GM23338 (cell line): ENCODE measurements around the gene ANKS1B. TPM values are rescaled to one million over a fixed set of nuclear protein-coding genes. Genes with fewer than 3 reads are reported as not detected.

Experiments used
- ATAC-seq: fragments of 200-7000 bp; cut with Tn5 transposase; 3 replicates; pipeline ENCODE4 v1.9.1; 2020
- DNase-seq: peaks from one replicate; pipeline ENCODE4 v3.0.0-alpha.2; 2015; ENCODE audit warnings: low spot score
- H2AFZ ChIP-seq: fragments of 200-600 bp; sonication (generic); 2 replicates; pipeline ENCODE4 v1.8.0; 2016; ENCODE audit warnings: antibody characterized with exemption, mild to moderate bottlenecking, moderate library complexity
- H3F3A ChIP-seq: fragments of 200-600 bp; sonication (generic); replicated peaks from 2 replicates; pipeline ENCODE4 v1.8.0; 2017; ENCODE audit warnings: antibody characterized with exemption, mixed run types, low read depth
- H3K27ac ChIP-seq: fragments of 200-600 bp; sonication (generic); 2 replicates; pipeline ENCODE4 v1.6.1; 2016; ENCODE audit warnings: low read depth
- H3K27me3 ChIP-seq: fragments of 200-600 bp; sonication (generic); 2 replicates; pipeline ENCODE4 v1.8.0; 2016; ENCODE audit warnings: mild to moderate bottlenecking, mixed run types, moderate library complexity; ENCODE audit not compliant: insufficient read depth
- H3K36me3 ChIP-seq: fragments of 200-600 bp; sonication (generic); 2 replicates; pipeline ENCODE4 v1.8.0; 2016; ENCODE audit warnings: mild to moderate bottlenecking; ENCODE audit not compliant: insufficient read depth
- H3K4me1 ChIP-seq: fragments of 200-600 bp; sonication (generic); 2 replicates; pipeline ENCODE4 v1.8.0; 2016; ENCODE audit warnings: mild to moderate bottlenecking, moderate library complexity; ENCODE audit not compliant: insufficient read depth
- H3K4me2 ChIP-seq: fragments of 200-600 bp; sonication (generic); 2 replicates; pipeline ENCODE4 v1.7.1; 2017; ENCODE audit warnings: mixed run types
- H3K4me3 ChIP-seq: fragments of 200-600 bp; sonication (generic); 2 replicates; pipeline ENCODE4 v1.6.1; 2016; ENCODE audit warnings: mixed run types
- H3K79me2 ChIP-seq: fragments of 200-600 bp; sonication (generic); replicated peaks from 2 replicates; pipeline ENCODE4 v1.8.0; 2017; ENCODE audit warnings: mild to moderate bottlenecking; ENCODE audit not compliant: insufficient read depth
- H3K9me2 ChIP-seq: fragments of 200-600 bp; sonication (generic); 2 replicates; pipeline ENCODE4 v1.8.0; 2017; ENCODE audit not compliant: insufficient read depth
- H4K20me1 ChIP-seq: fragments of 200-600 bp; sonication (generic); replicated peaks from 2 replicates; pipeline ENCODE4 v1.8.0; 2017; ENCODE audit warnings: mild to moderate bottlenecking; ENCODE audit not compliant: insufficient read depth
- H3K27ac Mint-ChIP-seq: 2 replicates; pipeline ENCODE4 v1.8.0; 2020; ENCODE audit warnings: inconsistent platforms, mild to moderate bottlenecking, moderate library complexity, mixed read lengths
- H3K27me3 Mint-ChIP-seq: 3 replicates; pipeline ENCODE4 v1.8.0; 2022; ENCODE audit warnings: low read depth, mild to moderate bottlenecking, moderate library complexity, mixed read lengths, inconsistent platforms; ENCODE audit not compliant: insufficient read depth, poor library complexity
- H3K36me3 Mint-ChIP-seq: 3 replicates; pipeline ENCODE4 v1.8.0; 2021; ENCODE audit warnings: low read depth, mild to moderate bottlenecking, inconsistent platforms, moderate library complexity, mixed read lengths
- H3K4me1 Mint-ChIP-seq: 3 replicates; pipeline ENCODE4 v1.8.0; 2020; ENCODE audit warnings: mild to moderate bottlenecking, inconsistent platforms, mixed read lengths
- H3K4me3 Mint-ChIP-seq: 3 replicates; pipeline ENCODE4 v1.8.0; 2021; ENCODE audit warnings: moderate library complexity, mild to moderate bottlenecking, inconsistent platforms, mixed read lengths
- H3K9me3 Mint-ChIP-seq: 3 replicates; pipeline ENCODE4 v1.8.0; 2020; ENCODE audit warnings: moderate library complexity, mild to moderate bottlenecking, inconsistent platforms, mixed read lengths
- CREB1 ChIP-seq: fragments of 250-450 bp; sonication (Bioruptor Pico); IDR thresholded peaks from 2 replicates; pipeline ENCODE4 v1.5.0; 2020; ENCODE audit warnings: low read depth, mild to moderate bottlenecking, moderate library complexity
- CTCF ChIP-seq, 2 experiments: fragments of 200-600 bp in 1 of 2; sonication (generic) in 1 of 2; conservative IDR thresholded peaks; 2 replicates each; pipeline versions ENCODE4 v1.5.1 to v1.6.1; 2016 to 2017; ENCODE audit warnings: antibody characterized with exemption in 2 of 2, low read depth in 2 of 2, mild to moderate bottlenecking in 2 of 2, moderate library complexity in 1 of 2
- EZH2 ChIP-seq: fragments of 200-600 bp; sonication (generic); IDR thresholded peaks from one replicate; pipeline ENCODE4 v1.8.0; 2017; ENCODE audit warnings: antibody characterized with exemption, mild to moderate bottlenecking, low read depth; ENCODE audit not compliant: unreplicated experiment
- EZH2phosphoT487 ChIP-seq: fragments of 200-600 bp; sonication (generic); IDR thresholded peaks from one replicate; pipeline ENCODE4 v1.8.1; 2018; ENCODE audit warnings: antibody characterized with exemption; ENCODE audit not compliant: unreplicated experiment
- JUNB ChIP-seq: IDR thresholded peaks from one replicate; pipeline ENCODE4 v1.6.1; 2016; ENCODE audit warnings: antibody characterized with exemption; ENCODE audit not compliant: unreplicated experiment
- NANOG ChIP-seq: IDR thresholded peaks from 2 replicates; pipeline ENCODE4 v1.6.1; 2016; ENCODE audit warnings: antibody characterized with exemption, borderline replicate concordance
- POLR2AphosphoS5 ChIP-seq: IDR thresholded peaks from 2 replicates; pipeline ENCODE4 v1.6.1; 2016; ENCODE audit warnings: antibody characterized with exemption, low read depth
- REST ChIP-seq: IDR thresholded peaks from one replicate; pipeline ENCODE4 v1.6.1; 2018; ENCODE audit warnings: antibody characterized with exemption; ENCODE audit not compliant: unreplicated experiment
- STAT1 ChIP-seq: IDR thresholded peaks from one replicate; pipeline ENCODE4 v1.6.1; 2016; ENCODE audit warnings: antibody characterized with exemption; ENCODE audit not compliant: unreplicated experiment
- ZNF114 ChIP-seq: fragments of 250-450 bp; sonication (Bioruptor Pico); IDR thresholded peaks from 2 replicates; pipeline ENCODE4 v1.5.0; 2020; ENCODE audit warnings: mild to moderate bottlenecking, moderate library complexity
- ZNF331 ChIP-seq: fragments of 250-450 bp; sonication (Bioruptor Pico); IDR thresholded peaks from 2 replicates; pipeline ENCODE4 v1.5.0; 2020; ENCODE audit warnings: low read depth, mild to moderate bottlenecking, moderate library complexity
- polyA plus RNA-seq: library from polyadenylated mRNA; unstranded; fragments of >200 nt; fragmentation: Nextera tagmentation; extraction: Ambion mirVana; gene quantifications from 2 replicates; pipeline ENCODE4 v1.2.1, GENCODE V29; 2016
- total RNA-seq: library from RNA; depleted of rRNA; stranded (reverse); fragments of >200 nt; shearing (Covaris generic); gene quantifications from 2 replicates; pipeline ENCODE4 v1.2.3, GENCODE V29; 2014

The ANKS1B gene
- total and polyA plus RNA-seq, 2 experiments from 2014 or later, result 4.3 to 5.8 TPM

GRCh38 chr12:98741196-98741555 lies 1243.6 kb downstream of the ANKS1B start:
- no peak for ATAC-seq
- H3F3A ChIP-seq, result no peaks in the 10 kb centered on the region
- H3K27me3 ChIP-seq, result peaks cover 16% of the 10 kb centered on the region
- H3K4me2 ChIP-seq, result no peak overlapping the region; the same call in 1 of the 2 replicates
- H3K9me2 ChIP-seq, result no peaks in the 10 kb centered on the region
- Mint-ChIP-seq H3K9me3 (no peaks in the 10 kb centered on the region), H3K27me3 (peaks cover 14% of the 10 kb centered on the region), H3K4me3 (no peak overlapping the region), H3K36me3 (no peaks in the 10 kb centered on the region), H3K4me1 (peaks cover 25% of the 10 kb centered on the region), H3K27ac (no peak overlapping the region)
- H3K36me3 ChIP-seq, result no peaks in the 10 kb centered on the region
- H4K20me1 ChIP-seq, result no peaks in the 10 kb centered on the region
- no peaks in the 10 kb centered on the region for H3K79me2 ChIP-seq
- no peak for DNase-seq
- H3K27ac ChIP-seq, result no peak overlapping the region
- H2AFZ ChIP-seq, result no peak overlapping the region
- H3K4me1 ChIP-seq, result peaks cover 21% of the 10 kb centered on the region
- H3K4me3 ChIP-seq, result no peak overlapping the region
- TF ChIP-seq REST, result no peak
- no peak for TF ChIP-seq NANOG
- TF ChIP-seq ZNF331 (CRISPR knock-in tag), result no peak
- TF ChIP-seq CREB1 (CRISPR knock-in tag), result no peak
- no peak for TF ChIP-seq EZH2phosphoT487
- TF ChIP-seq CTCF (conservative IDR thresholded peaks at IDR 0.05; ENCODE audit: low read depth in 2 of 2), result no peak
- TF ChIP-seq POLR2AphosphoS5, result no peak
- no peak for TF ChIP-seq ZNF114 (CRISPR knock-in tag)
- TF ChIP-seq JUNB, result no peak
- TF ChIP-seq STAT1, result no peak
- no peak for TF ChIP-seq EZH2

- H3K4me3 ChIP-seq, result no peak overlapping the region
- H3K36me3 ChIP-seq, result no peaks in the 10 kb centered on the region
- peaks cover 12% of the 10 kb centered on the region for H3K27me3 ChIP-seq
- H3K4me1 ChIP-seq, result peaks cover 21% of the 10 kb centered on the region
- no peaks in the 10 kb centered on the region for H3K9me3 Mint-ChIP-seq
- H4K20me1 ChIP-seq, result no peaks in the 10 kb centered on the region
- no peaks in the 10 kb centered on the region for H3K9me2 ChIP-seq
- H3K27ac Mint-ChIP-seq, result no peak overlapping the region
- no peaks in the 10 kb centered on the region for H3K79me2 ChIP-seq
- H3K27me3 Mint-ChIP-seq, result peaks cover 10% of the 10 kb centered on the region
- no peak for ATAC-seq
- H3K27ac ChIP-seq, result no peak overlapping the region
- no peak overlapping the region for H3K4me2 ChIP-seq
- no peak for DNase-seq
- no peaks in the 10 kb centered on the region for H3K36me3 Mint-ChIP-seq
- no peak overlapping the region for H2AFZ ChIP-seq
- no peak overlapping the region for H3K4me3 Mint-ChIP-seq
- H3K4me1 Mint-ChIP-seq, result peaks cover 23% of the 10 kb centered on the region
- no peaks in the 10 kb centered on the region for H3F3A ChIP-seq
- TF ChIP-seq EZH2 (no peak), CTCF (conservative IDR thresholded peaks at IDR 0.05; ENCODE audit: low read depth in 2 of 2) (no peak)
These were observed 1244.0 kb downstream of the ANKS1B start for GRCh38 chr12:98740751-98741150.
